ENCODE measurements around the gene SLC39A11.
A peak's percentile ranks its signal among the peaks of the same experiment; 100 is the strongest.

Gene SLC39A11

GRCh38 chr17:72737151-72737690, 355.3 kb downstream of the SLC39A11 start:
- DNase-seq: no peak

- DNase-seq: no peak
These were observed 356.9 kb downstream of the SLC39A11 start for GRCh38 chr17:72735592-72735991.

GRCh38 chr17:72735048-72735447, 357.4 kb downstream of the SLC39A11 start:
- DNase-seq: no peak

DNA sequence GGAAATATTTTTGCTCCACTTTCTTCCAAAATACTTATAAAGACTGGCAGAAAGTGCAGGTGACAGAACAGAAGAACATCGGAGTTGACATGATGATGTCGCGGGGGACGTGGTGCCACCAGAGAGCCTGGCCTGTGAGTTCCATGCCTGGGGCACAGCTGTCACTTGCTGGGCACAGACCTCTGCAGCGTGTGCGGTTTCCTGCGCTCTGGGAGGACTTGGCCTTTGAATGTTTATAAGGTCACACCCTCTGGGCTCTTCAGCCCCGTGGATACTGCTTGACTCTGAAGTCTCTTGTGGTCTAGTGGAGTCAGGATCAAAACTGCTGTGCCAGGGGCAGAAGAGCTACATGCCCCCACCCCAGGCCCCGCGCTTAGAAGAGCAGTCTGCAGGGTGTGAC, 357.9 kb downstream of the SLC39A11 start:
- no peak for DNase-seq

DNA sequence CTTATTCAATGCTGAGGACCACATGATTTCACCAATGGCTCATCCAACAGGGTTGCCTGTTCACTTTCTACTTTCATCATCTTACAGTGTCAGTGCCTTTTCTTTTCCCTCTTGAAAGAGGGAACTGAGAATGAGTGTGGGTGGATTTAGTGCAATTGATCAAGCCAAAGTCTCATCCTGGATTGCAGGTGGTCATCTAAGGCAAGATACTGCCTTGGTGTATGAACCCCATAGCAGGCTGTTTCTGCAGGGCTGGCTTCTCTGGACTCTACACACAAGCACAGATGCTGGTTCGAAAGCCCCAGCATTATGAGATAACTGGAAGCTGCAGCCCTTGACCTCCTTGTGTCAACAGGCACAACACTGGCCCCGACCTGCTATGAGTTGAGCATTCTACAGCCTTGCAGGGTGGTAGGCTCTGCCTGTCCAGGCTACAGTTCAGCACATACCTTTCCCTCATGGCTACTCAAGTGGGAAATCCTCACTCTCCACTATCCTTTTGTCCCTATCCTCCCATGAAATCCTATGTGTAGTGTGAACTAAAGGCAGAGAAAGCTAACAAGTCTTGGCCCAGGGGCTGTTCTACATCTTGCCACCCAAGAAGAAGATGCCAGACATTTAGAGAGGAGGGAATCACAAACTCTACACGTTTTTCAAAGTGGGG, 358.7 kb downstream of the SLC39A11 start:
- DNase-seq: no peak

DNA sequence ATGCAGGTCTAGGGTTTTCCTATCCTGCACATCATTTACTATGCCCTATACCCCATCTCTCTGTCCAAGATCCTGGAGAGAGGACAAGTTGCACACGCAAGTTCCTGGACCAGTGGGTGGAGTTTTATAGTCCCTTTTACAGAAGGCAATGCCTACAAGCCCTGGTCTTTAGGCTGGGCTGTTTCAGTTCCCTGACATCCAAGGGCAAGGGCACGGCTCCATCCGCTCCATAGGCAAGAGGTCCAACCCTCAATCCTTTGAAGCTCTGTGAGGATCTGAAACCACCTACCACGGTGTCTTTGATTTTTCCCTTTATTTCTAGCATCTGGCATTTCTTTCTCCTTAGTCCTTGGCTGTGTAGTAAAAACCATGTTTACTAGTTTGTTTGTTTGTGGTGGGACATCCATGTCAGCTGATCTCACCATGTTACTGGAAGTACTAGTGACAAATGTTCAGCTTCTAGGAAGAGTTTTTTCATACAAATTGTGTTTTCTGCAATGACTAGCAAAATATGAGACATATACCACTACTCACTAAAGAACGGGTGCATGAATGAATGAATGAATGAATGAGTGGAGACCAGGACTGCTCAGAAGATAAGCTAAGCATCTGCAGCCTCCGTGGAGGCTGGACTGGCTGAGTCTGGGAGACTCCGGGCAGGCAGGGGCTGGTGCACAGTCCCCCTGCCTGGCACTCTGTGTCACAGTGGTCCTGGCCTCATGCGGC, 359.4 kb downstream of the SLC39A11 start:
- no peak for DNase-seq

DNA sequence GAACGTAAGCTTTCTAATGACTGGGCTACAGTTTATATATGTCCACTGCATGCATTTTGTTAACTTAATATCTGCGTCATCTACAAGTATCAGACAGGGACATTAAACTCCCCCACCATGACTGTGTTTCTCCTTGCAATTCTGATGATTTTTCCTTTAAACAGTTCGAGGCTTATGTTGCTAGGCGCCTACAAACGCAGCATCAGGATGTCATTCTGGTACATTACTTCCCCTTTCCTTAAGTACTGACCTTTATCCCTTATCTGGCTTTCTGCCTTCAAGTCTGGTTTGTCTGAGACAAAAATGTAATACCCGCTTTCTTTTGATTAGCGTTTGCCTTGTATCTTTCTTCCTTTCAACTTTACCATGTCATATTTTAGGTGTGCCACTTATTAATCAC, 362.4 kb downstream of the SLC39A11 start:
- no peak for DNase-seq

- DNase-seq: no peak
These were observed 365.6 kb downstream of the SLC39A11 start for GRCh38 chr17:72726936-72727335.

GRCh38 chr17:72725433-72726068, 366.9 kb downstream of the SLC39A11 start:
- DNase-seq: peak; percentile 32 to 61

DNA sequence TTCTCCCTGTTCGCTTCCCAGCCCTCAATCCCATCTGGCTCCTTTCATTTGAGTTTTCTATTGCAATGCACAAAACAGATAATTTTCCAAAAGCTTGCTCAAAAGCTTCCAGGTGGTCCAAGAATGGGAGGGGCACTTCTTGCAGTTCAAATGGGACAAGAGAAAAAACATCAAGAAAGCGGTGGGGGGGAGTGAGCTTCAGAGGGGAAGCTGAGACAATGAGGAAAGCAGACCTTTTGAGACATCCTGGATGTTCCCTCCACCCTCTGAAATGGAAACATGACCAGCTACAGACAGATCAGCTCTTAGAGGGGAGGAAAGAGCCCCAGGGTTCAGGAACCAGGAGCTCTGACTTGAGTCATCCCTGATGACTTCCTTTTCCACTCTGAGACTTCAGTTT, 368.2 kb downstream of the SLC39A11 start:
- DNase-seq: no peak

DNA sequence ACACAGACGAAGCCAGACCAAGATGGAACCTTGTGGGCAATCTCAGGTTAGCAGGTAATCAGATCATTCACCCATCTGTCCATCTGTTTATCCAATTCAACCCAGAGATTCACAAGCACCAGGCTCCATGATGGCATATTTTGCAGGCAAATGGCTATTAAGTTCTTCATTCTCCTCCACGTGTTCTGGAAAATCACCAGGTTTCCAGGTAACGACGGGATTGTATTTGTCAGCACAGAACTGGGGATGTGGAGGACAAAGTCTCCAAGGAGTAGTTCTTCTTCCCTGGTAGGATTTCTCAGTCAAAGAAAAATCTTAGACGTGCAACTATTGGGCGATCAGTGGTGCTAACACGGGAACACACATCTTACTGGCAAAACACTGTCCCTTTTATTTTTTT, 368.8 kb downstream of the SLC39A11 start:
- DNase-seq: no peak

DNA sequence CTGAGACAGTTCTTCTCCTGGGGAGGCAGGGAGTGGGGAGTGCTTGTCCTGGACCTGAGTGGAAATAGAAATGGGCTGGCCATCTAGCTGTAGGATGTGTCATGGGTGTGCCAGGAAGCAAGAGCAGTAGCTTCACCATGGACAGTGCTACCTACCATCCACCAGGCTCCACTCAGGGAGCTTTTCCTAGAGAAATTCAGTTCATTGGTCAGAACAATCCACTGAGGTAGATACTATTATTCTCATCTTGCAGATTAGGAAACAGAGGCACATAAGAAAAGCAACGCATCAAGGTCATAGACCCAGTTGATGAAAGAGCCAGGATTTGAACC, 372.0 kb downstream of the SLC39A11 start:
- DNase-seq: no peak

DNA sequence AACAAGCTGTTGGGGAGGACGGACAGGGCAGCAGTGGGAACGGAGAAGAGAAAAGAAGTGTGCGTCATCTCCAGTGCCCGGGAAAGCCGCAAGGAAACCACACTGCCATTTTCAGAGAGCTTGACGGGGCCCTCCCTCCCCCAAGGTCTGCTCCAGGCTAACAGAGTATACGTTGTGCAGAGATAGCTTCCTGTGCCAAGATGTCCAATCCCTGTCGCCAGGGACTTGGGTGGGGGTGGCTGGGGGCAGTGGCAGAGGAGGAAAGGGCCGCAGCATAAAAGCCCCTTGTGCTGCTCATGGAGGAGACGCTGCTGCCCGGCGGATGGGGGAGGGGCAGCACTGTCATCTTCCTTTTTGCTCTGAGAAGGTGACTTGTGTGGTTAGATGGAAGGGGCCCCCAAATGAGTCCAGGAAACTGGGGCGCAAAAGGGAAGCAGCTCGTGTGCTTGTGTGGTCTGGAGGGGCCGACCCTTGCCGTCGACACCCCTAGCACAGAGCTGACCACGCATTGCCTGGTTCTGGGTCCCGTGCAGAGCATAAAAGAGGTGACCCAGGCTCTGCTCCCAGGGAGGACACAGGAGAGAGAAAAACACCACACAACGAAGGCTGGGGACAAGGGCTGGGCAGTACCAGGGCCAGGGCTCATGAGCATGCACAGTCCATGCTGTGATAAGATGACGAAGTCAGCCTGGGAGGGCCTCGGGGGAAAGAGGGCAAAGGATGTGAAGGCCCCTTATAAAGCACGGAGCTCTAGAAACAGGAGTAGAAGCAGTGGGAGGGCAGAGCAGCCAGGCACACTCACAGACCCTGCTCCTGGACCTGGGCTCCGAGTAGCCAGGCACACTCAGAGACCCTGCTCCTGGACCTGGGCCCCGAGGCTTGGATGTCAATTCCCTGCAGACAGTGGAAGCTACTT, 372.7 kb downstream of the SLC39A11 start:
- DNase-seq: no peak

GRCh38 chr17:72719206-72719577, 373.3 kb downstream of the SLC39A11 start:
- no peak for DNase-seq

DNA sequence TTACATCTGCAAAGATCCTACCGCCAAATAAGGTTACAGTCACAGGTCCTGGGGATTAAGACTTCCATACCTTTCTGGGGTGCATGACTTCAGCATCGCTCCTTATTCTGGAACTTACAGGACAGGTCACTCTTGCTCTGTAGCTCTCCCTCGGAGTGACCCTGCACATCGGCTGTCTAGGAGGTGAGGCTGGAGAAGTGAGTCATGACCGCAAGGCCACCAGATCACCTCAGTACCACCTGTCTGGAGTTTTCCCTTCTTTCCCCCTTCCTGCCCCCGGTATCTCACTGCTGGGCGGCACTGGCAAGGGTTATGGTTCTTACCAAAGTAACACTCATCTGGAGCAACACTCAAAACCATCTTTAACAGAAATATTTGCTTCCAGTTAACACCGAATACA, 374.8 kb downstream of the SLC39A11 start:
- DNase-seq: no peak

DNA sequence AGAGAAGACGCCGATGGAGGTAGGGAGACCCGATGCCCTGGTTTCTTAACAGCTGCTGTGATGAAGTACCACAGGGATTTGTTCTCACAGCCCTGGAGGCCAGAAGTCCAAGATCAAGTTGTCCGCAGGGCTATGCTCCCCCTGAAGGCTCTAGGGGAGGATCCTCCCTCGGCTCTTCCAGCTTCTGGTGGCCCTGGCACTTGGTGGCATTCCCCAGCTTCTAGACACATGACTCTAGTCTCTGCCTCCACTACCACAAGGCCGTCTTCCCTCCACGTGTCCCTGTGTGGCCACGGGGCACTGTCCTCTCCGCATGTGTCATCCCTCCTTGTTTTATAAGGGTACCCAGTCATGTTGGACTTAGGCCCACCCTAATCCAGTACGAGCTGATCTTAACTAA, 375.2 kb downstream of the SLC39A11 start:
- DNase-seq: no peak

- no peak for DNase-seq
These were observed 376.4 kb downstream of the SLC39A11 start for GRCh38 chr17:72715906-72716572.

DNA sequence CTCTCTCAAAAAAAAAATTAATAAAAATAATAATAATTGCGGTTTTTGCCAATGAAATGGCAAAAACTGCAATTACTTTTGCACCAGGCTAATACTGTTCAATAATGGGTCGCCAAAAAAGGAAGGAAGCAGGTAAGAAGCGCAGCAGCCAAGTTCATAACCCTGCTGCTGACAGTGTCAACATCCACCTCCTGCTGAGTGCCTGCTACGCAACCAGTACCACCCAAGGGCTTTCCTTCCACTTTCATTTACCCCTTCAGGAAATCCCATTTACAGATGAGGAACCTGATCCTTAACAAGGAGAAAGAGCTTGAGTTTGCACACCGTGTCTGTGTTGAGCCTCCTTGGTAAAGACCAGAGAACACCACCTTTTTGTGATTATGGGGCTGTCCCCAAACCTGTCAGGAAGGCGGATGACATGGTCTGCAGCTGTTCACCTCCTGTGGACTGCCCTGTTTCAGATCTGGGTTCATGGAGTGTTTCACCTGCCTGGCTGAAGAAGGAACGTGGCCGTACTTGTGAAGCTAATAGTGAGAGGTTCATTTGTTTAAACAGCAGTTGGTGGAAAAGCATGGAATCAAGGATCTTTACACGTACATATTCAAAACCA, 378.0 kb downstream of the SLC39A11 start:
- DNase-seq: no peak

DNA sequence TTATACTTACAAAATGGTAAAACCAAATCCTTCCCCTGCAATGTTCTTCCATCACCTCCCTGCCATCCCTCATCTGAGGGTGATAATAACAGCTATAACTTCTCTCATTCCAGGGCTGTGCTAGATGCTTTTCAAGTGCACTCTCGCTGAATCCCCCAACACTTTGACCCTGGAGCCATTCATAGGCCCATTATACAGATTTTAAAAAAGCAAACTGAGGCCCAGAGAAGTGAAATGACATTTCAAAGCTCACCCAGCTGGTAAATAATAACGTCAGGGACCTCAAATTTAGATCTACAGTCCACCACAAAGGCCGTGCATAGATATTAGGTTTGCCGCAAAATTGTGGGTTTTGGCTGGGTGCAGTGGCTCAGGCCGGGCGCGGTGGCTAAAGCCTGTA, 378.8 kb downstream of the SLC39A11 start:
- no peak for DNase-seq

GRCh38 chr17:72711521-72712310, 380.8 kb downstream of the SLC39A11 start:
- DNase-seq: no peak

DNA sequence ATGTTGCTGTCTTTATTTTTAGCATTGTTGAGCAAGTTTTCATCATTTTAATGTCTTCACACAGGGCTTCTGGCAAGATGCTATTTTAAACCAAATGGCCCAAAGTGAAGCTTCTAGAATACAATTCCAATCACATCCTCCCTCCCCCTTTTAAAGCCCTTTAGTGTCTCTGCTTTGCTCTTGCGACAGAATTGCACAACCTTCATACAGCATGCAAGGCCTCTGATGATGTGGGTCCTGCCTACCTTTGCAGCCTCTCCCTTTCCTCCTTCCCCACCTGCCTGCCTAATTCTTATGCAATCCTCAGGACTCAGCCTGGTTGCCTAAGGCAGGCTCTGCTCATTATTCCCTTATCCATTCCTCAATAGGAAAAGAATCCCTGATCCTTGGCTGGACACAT, 381.7 kb downstream of the SLC39A11 start:
- no peak for DNase-seq
